GM21737 (cell line): ENCODE measurements around the gene ITGA2.

Source experiments
- ATAC-seq: cut with Tn5 transposase; IDR thresholded peaks from one replicate; pipeline ENCODE4 v1.9.1; 2021; ENCODE audit warnings: mild to moderate bottlenecking, moderate library complexity; ENCODE audit not compliant: unreplicated experiment

Gene ITGA2

DNA sequence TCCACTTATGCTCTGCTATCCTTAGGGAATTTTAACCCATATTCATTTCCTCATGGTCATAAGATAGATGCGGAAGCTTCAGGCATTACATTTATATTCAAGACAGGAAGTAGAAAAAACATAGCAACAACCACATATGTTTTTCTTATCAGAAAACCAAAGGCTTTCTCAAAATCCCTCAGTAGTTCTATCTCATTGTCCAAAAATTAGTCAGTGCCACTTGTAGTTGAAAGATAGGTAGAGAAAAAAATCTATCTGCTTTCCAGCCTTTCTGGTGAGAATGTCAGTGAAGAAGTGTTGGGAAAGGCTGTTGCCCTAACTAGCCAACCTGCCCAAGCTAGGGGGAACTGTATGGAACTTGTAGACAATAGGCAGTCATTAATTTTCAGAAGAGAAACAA is 143.9 kb downstream of the ITGA2 start:
- no peak for ATAC-seq
